Measurements from ENCODE around the gene CROCC2.

Gene CROCC2

DNA sequence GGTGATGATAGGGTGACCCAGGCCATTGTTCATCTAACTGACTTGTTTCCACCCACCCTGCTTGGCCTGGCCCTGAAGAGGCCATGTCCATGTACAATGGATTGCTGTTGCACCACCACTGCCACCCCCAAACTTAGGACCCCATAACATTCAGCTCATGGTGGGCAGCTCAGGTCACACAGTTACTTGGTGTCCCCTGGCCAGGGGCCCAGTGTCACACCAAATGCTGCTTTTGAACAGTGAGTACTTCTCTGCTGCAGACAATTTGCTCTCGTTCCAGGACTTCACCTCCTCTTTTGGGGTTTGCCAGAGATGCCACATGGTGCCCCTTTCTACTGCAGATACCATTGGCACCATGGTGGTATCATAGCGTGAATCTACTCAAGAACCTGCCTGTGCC, 21.9 kb upstream of the CROCC2 start:
- in situ Hi-C loops (cut with HindIII; ENCODE audit: low sequenced_read_pairs): no loop called here
- DNase-seq (ENCODE audit: low read depth, low spot score): no peak
- TF ChIP-seq, protein P1, sequence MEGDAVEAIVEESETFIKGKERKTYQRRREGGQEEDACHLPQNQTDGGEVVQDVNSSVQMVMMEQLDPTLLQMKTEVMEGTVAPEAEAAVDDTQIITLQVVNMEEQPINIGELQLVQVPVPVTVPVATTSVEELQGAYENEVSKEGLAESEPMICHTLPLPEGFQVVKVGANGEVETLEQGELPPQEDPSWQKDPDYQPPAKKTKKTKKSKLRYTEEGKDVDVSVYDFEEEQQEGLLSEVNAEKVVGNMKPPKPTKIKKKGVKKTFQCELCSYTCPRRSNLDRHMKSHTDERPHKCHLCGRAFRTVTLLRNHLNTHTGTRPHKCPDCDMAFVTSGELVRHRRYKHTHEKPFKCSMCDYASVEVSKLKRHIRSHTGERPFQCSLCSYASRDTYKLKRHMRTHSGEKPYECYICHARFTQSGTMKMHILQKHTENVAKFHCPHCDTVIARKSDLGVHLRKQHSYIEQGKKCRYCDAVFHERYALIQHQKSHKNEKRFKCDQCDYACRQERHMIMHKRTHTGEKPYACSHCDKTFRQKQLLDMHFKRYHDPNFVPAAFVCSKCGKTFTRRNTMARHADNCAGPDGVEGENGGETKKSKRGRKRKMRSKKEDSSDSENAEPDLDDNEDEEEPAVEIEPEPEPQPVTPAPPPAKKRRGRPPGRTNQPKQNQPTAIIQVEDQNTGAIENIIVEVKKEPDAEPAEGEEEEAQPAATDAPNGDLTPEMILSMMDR (IDR thresholded peaks at IDR 0.05; ENCODE audit: low read depth, low read length): no peak
- no peak overlapping the region for H3K4me3 ChIP-seq (ENCODE audit: low read depth, low read length)

DNA sequence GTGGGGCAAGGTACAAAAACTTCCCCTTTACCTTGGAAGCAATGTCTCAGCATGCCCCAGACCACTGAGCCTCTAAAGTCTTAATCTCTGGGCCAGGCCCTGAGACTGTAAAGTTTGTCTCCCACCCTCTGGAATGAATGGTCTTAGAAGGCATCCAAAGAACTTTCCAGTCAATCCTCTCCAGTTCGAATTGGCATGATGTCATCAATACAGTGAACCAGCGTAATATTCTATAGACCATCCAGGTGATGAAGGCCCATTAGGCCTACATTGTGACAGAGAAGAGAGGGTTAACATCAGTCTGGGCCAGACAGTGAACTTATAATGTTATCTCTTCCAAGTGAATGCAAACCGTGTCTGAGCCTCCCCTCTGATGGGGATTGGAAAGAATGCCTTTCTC, 21.4 kb upstream of the CROCC2 start:
- H3K4me3 ChIP-seq (ENCODE audit: low read depth, low read length): no peak overlapping the region
- TF ChIP-seq, protein P1 (IDR thresholded peaks at IDR 0.05; ENCODE audit: low read depth, low read length): no peak
- DNase-seq (ENCODE audit: low read depth, low spot score): no peak
- in situ Hi-C loops (cut with HindIII; ENCODE audit: low sequenced_read_pairs): no loop called here

DNA sequence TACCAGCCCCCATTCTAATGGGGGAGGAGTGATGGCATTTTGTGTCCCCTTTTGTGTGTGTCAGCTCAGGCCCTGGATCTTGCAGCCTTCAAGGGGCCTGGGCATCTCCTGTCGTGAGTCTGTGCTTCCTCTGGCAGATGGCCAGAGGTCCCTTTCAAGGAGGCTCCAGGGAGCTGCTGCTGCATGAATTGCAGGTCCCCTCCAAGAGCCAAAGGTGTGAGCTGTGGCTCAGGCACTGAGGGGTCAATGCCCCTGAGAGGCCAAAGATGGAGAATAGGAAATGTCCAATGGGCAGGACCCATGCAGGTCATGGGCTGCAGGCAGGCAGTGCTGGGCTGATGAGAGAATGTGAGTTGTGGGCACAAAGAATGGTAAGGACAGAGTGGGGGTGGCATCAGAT, 20.6 kb upstream of the CROCC2 start:
- in situ Hi-C loops (cut with HindIII; ENCODE audit: low sequenced_read_pairs): no loop called here
- no peak overlapping the region for H3K4me3 ChIP-seq (ENCODE audit: low read depth, low read length)
- DNase-seq (ENCODE audit: low read depth, low spot score): no peak

DNA sequence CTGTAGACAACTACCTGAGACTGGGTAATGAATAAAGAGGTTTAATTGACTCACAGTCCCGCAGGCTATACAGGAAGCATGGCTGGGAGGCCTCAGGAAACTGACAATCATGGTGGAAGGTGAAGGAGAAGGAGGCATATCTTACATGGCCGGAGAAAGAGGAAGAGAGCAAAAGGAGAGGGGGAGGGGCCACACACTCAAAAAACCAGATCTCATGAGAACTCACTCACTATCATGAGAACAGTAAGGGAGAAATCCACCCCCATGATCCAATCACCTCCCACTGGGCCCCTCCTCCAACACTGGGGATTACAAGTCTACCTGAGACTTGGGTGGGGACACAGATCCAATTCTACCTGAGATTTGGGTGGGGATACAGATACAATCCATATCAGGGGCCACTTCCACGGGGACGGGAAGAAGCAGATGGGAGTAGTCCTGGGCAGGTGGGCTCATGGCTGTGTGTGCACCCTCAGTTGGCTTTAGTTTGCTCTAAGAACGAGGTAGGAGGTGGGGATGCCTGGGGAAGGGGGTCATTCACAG, 20.0 kb upstream of the CROCC2 start:
- no peak for DNase-seq (ENCODE audit: low read depth, low spot score)
- TF ChIP-seq, protein P1 (IDR thresholded peaks at IDR 0.05; ENCODE audit: low read depth, low read length): no peak
- no peak overlapping the region for H3K4me3 ChIP-seq (ENCODE audit: low read depth, low read length)
- in situ Hi-C loops (cut with HindIII; ENCODE audit: low sequenced_read_pairs): no loop called here

More for the DNA sequence above, 20.6 kb upstream of the CROCC2 start:
- TF ChIP-seq, protein P1 (IDR thresholded peaks at IDR 0.05; ENCODE audit: low read depth, low read length): no peak

DNA sequence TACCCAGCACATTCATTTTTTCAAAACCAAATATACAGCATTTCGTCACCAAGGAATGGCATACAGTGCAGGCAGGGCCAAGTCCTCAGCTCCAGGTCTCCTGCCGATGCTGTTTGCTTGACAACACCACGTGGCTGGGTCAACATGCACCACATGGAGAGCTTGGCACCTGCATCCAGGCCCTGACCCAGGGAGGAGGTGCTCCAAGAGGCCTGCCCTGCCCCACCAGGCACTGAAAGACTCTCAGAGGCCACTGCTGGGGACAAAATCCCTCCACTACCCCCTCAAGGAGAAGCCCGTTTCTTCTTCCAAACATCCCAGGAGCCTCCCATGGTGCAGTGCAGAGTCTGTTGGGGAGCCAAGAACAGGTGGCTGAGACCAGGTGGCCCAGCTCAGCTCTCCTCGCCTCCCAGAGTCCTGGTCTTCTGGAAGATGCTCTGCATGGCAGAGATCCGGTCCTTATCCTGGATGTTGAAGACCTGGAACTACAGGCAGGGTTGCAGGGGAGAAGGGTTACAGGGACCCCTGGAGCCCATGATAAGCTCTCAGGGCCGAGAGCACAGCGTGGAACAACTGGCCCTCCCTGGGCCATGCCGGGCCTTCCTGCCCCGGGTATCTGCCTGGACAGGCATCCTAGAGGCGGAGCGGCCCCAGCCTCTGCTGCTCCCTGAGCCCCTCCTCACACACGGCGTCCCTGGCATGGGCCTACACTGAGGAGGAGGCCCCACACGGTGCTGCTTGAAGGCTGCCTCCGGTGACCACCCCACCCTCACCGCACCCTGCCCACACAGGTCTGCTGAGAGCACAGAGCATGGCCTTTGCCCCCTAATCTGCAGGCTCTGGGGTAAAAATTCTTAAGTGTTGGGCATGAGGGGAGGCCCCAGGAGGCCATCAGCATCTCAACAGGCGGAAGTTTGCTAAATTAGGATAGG, 19.2 kb upstream of the CROCC2 start:
- TF ChIP-seq, protein P1 (IDR thresholded peaks at IDR 0.05; ENCODE audit: low read depth, low read length): no peak
- in situ Hi-C loops (cut with HindIII; ENCODE audit: low sequenced_read_pairs): no loop called here
- no peak overlapping the region for H3K4me3 ChIP-seq (ENCODE audit: low read depth, low read length)
- DNase-seq (ENCODE audit: low read depth, low spot score): no peak

DNA sequence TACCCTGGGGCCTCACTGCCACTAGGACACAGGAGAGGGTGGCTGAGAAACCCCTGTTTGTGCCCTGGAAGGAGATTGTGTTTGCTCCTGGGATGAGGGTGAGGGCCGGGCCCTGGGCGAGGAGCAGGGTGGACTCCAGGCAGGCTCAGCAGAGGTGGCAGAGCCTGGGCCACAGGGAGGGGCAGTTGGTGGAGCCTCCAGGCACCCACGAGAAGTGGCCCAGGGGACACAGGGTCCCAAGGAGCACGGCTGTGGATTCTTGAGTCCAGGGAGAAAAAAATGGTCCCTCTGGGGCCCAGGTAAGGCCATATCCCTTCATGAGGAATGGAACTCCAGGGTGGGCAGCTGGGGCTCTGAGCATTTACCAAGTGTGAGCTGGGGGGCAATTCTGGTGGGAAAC, 18.5 kb upstream of the CROCC2 start:
- DNase-seq (ENCODE audit: low read depth, low spot score): no peak
- in situ Hi-C loops (cut with HindIII; ENCODE audit: low sequenced_read_pairs): no loop called here
- TF ChIP-seq, protein P1 (IDR thresholded peaks at IDR 0.05; ENCODE audit: low read depth, low read length): no peak
- no peak overlapping the region for H3K4me3 ChIP-seq (ENCODE audit: low read depth, low read length)
